HEK293T (cell line): ENCODE measurements around the gene FMN2.

Experiments used
- ARNT ChIP-seq: fragments of 450-650 bp; IDR thresholded peaks from 2 replicates; pipeline ENCODE4 v1.6.1; 2017; ENCODE audit warnings: mild to moderate bottlenecking
- BHLHE40 ChIP-seq: fragments of 450-650 bp; IDR thresholded peaks from 2 replicates; pipeline ENCODE4 v1.6.1; 2016; ENCODE audit warnings: mild to moderate bottlenecking, moderate library complexity, borderline replicate concordance
- ELF4 ChIP-seq: fragments of 450-650 bp; IDR thresholded peaks from 2 replicates; pipeline ENCODE4 v1.6.1; 2017; ENCODE audit warnings: antibody characterized with exemption
- FOXA1 ChIP-seq: fragments of 450-650 bp; IDR thresholded peaks from 2 replicates; pipeline ENCODE4 v1.6.1; 2016; ENCODE audit warnings: mild to moderate bottlenecking
- FOXK2 ChIP-seq: fragments of 450-650 bp; IDR thresholded peaks from 2 replicates; pipeline ENCODE4 v1.6.1; 2016; ENCODE audit warnings: mild to moderate bottlenecking
- HDGF ChIP-seq: fragments of 450-650 bp; IDR thresholded peaks from 2 replicates; pipeline ENCODE4 v1.6.1; 2017; ENCODE audit warnings: antibody characterized with exemption, borderline replicate concordance
- L3MBTL2 ChIP-seq: fragments of 450-650 bp; conservative IDR thresholded peaks from 2 replicates; pipeline ENCODE4 v1.6.1; 2016; ENCODE audit warnings: mild to moderate bottlenecking
- LEF1 ChIP-seq: fragments of 450-650 bp; IDR thresholded peaks from 2 replicates; pipeline ENCODE4 v1.6.1; 2017; ENCODE audit warnings: mild to moderate bottlenecking, borderline replicate concordance
- NFRKB ChIP-seq: fragments of 450-650 bp; IDR thresholded peaks from 2 replicates; pipeline ENCODE4 v1.6.1; 2016; ENCODE audit warnings: mild to moderate bottlenecking, moderate library complexity
- SP1 ChIP-seq: fragments of 450-650 bp; IDR thresholded peaks from 2 replicates; pipeline ENCODE4 v1.6.1; 2017
- SUZ12 ChIP-seq: fragments of 450-650 bp; IDR thresholded peaks from 2 replicates; pipeline ENCODE4 v1.6.1; 2016; ENCODE audit warnings: mild to moderate bottlenecking
- ZNF384 ChIP-seq: fragments of 450-650 bp; IDR thresholded peaks from 2 replicates; pipeline ENCODE4 v1.6.1; 2016

GRCh38 chr1:240287722-240288121 is 196.0 kb downstream of the FMN2 start:
- TF ChIP-seq SP1 (no peak), SUZ12 (no peak), ZNF384 (no peak), ARNT (no peak), BHLHE40 (no peak), HDGF (no peak), NFRKB (no peak), ELF4 (no peak), LEF1 (no peak), L3MBTL2 (no peak), FOXK2 (no peak), FOXA1 (no peak)
